NCI-H524 (cell line): ENCODE data around the gene UCN.

Experiments used
- DNase-seq, 2 experiments: peaks; one replicate each; lab custom pipeline; 2025; lab: John Stamatoyannopoulos, UW

UCN gene

DNA sequence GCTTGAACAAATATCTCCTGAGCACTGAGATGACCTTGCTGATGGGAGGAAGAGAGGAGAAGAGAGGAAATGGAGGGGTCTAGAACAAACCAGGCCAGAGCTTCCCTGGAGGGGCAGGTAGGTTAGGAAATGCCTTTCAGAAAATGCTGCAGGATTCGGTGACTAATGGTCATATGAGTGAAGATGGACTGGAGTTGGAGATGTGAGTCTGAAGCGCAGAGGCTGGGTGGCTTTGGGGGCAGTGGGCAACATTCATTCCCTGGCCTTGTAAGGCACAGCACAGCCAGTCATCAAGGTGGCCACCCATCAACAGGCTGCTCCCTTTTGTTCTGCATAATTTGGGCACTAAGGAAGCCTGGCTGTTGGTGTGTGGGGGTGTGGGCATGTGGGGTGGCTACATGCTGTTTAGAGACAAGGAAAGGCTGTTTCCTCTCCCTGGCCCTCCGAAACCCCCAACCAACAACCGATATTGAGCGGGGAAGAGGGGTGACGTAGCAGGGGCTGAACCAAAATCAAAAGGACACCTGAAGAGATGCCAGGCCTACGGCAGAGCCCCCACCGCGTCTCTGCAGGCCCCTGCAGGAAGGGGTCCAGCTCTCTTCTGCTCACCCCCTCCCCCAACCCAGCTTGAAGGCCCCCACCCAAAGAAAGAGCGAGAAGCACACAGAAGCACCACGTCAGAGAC, 46.9 kb downstream of the UCN start:
- DNase-seq: no peak

DNA sequence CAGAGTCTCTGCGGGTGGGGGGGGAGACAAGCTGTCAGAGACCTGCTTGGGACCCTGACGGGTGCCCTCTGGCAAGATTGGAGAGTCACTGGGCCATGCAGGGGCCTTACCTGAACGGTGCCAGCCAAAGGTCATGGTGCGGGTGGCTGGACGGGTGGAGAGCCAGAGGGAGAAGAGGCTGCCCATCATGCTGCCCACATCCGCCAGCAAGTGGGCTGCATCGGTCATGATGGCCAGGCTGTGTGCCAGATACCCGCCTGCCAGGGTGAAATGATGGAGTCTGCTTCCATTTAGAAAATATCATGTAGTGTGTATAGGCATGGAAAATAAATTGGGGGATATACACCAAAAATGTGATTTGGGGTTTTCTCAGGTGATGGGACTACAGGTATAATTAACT, 50.2 kb downstream of the UCN start:
- DNase-seq: no peak
